ENCODE results near the gene BCL7C.

- TF ChIP-seq, protein P1, sequence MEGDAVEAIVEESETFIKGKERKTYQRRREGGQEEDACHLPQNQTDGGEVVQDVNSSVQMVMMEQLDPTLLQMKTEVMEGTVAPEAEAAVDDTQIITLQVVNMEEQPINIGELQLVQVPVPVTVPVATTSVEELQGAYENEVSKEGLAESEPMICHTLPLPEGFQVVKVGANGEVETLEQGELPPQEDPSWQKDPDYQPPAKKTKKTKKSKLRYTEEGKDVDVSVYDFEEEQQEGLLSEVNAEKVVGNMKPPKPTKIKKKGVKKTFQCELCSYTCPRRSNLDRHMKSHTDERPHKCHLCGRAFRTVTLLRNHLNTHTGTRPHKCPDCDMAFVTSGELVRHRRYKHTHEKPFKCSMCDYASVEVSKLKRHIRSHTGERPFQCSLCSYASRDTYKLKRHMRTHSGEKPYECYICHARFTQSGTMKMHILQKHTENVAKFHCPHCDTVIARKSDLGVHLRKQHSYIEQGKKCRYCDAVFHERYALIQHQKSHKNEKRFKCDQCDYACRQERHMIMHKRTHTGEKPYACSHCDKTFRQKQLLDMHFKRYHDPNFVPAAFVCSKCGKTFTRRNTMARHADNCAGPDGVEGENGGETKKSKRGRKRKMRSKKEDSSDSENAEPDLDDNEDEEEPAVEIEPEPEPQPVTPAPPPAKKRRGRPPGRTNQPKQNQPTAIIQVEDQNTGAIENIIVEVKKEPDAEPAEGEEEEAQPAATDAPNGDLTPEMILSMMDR (IDR thresholded peaks at IDR 0.05; ENCODE audit: low read length), result no peak
- no peak for TF ChIP-seq EZH2 (IDR thresholded peaks at IDR 0.05; ENCODE audit: borderline replicate concordance, low read length)
Measured at GRCh38 chr16:30841332-30841731, 52.5 kb downstream of the BCL7C start.

All from OCI-LY1 (cell line).